Head of caudate nucleus (tissue), 42 donors: ENCODE results near the gene GOLGA8F.
"Not testable (repeated sequence)": the region's sequence is repeated elsewhere in the genome, so short reads cannot be mapped to it uniquely, and the experiment has no call there.

Experiments used
- DNase-seq, 42 donors: peaks; one replicate each; pipeline versions ENCODE4 v3.0.0 to v3.0.0-alpha.2; 2020 to 2021; ENCODE audit warnings: mixed read lengths in 7 of 42
- intact Hi-C: fragments of 100-400 bp; cut with DNase I; formaldehyde crosslinking; loops from one replicate; pipeline ENCODE4 v1.15.0; 2022

GOLGA8F gene

GRCh38 chr15:28378364-28378763, at the start of gene GOLGA8F:
Gene GOLGA8F (plus strand): TSS chr15:28378664. CDS start chr15:28378762, 98 bp downstream.
- intact Hi-C loops, DNase-seq: not testable (repeated sequence)

GRCh38 chr15:28357984-28358383, 20.5 kb upstream of the GOLGA8F start, which contains the start of gene GOLGA6L24:
Gene GOLGA6L24 (minus strand): TSS chr15:28358084. CDS start chr15:28358023, 61 bp downstream.
- DNase-seq, intact Hi-C loops: not testable (repeated sequence)

DNA sequence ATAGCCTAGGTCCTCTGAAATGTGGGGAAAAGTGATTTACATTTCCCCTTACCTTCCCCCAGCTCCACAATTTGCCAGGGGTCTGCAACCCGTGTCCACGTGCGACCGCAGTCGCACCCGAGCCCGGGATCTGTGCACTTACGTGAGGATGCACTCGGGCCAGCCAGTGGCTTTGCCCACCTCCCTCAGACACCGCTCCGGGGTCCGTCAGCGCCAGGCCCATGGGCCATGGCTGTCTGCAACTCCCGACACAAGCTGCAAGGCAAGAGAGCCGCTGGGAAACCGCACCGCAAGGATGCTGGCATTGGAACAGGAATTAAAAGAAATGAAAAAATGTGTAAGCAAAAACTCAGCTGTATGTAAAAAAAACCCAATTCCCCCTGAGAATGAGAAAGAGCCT, 13.0 kb upstream of the GOLGA8F start:
- intact Hi-C loops, DNase-seq: not testable (repeated sequence)

DNA sequence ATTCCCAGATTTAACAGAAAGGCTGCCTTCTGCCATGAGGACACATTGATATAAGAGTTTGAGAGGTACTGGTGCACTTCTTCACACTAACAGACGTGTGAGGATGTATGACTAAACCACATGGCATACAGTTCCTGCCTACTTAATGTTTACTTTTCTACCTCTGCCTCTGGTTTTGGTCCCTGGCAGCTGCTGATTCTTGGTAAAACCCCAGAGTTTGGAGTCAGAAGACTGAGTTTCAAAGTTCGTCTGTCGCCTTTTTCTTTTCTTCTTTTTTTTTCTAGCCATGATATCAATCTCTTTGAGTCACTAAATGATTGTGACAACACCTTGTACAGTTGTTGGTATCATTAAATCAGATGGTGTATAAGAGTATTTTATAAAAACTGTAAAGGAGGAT, 1.6 kb downstream of the GOLGA8F start:
- DNase-seq, intact Hi-C loops: not testable (repeated sequence)

DNA sequence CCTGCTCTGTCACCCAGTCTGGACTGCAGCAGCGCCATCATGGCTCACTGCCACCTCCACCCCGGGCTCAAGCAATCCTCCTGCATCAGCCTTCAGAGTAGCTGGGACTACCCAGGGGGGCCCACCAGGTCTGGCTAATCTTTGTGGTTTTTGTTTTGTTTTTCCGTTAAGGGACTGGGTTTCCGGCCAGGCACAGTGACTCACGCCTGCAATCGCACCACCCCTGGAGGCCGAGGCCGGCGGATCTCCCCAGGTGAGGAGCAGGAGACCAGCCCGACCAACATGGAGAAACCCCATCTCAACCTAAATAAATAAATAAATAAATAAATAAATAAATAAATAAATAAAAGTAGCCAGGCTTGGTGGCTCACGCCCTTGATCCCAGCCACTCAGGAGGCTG, 17.6 kb downstream of the GOLGA8F start:
- intact Hi-C loops = not testable (repeated sequence)

GRCh38 chr15:28402774-28403435, 24.4 kb downstream of the GOLGA8F start:
- intact Hi-C loops, DNase-seq: not testable (repeated sequence)

More for the DNA sequence above, 17.6 kb downstream of the GOLGA8F start:
- DNase-seq = not testable (repeated sequence)

- DNase-seq = peak in 1 of 42 donors; percentile 20
Observed at GRCh38 chr15:28420470-28420869, 42.0 kb downstream of the GOLGA8F start.

DNA sequence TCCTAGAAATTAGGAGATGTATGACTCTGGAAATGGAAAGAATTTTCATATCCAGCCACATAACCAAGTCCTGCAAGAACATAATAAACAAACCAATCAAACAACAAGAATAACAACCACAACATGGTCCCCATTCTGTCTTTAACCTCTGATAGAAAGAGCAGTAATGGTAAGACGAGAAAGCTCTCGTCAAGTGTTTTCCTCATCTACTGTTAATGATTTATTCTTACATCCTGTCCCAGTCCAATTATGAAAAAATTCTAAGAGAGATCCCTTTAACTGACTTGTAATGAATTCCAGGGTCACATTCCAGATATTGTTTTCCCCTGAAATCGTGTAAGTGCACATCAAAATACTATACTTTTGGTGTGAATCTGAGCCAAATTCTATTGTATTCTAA, 57.1 kb downstream of the GOLGA8F start:
- intact Hi-C loops, DNase-seq: not testable (repeated sequence)

More at GRCh38 chr15:28420470-28420869, 42.0 kb downstream of the GOLGA8F start:
- intact Hi-C loops = not testable (repeated sequence)
